Keratinocyte (primary cell): ENCODE data around the gene LENG8.

ENCODE experiments used
- EZH2 ChIP-seq: IDR thresholded peaks from one replicate; pipeline ENCODE4 v1.6.1; 2012; ENCODE audit warnings: inconsistent platforms, mild to moderate bottlenecking, low read length, moderate library complexity
- TF ChIP-seq, protein P1 (sequence below), 3 experiments: IDR thresholded peaks in 1 of 3; conservative IDR thresholded peaks in 1 of 3; optimal IDR thresholded peaks in 1 of 3; 2 replicates in 2 of 3; 3 replicates in 1 of 3; pipeline versions ENCODE3 to v1.5.1; 2011; ENCODE audit warnings: low read length in 3 of 3, mild to moderate bottlenecking in 3 of 3, moderate library complexity in 2 of 3, control low read depth in 1 of 3, inconsistent platforms in 1 of 3; ENCODE audit not compliant: insufficient read depth in 2 of 3; ENCODE audit errors: extremely low read depth in 1 of 3

DNA sequence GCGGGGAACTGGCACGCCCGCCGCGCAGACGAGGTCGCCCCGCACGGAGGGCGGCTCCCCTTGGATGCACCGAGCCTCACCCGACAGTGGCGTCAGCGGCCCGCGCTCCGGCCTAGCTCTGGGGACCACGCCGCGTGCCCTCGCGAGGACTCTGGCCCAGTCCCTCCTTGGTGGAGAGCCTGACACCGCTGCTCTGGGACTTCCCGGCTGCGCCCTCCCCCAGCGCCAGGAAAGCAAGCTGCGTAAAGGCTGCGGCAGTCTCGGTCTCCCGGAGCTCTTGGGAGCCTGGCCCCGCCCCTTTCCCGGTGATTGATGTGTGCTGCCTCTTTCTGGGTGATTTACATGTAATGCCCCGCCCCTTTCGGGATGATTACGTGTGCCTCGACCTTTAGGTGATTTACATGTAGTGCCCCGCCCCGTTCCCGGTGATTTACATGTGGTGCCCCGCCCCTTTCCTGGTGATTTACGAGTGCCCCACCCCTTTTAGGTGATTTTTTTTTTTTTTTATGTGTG lies 14.6 kb downstream of the LENG8 start, which contains the start of gene LENG9:
- TF ChIP-seq, protein P1, sequence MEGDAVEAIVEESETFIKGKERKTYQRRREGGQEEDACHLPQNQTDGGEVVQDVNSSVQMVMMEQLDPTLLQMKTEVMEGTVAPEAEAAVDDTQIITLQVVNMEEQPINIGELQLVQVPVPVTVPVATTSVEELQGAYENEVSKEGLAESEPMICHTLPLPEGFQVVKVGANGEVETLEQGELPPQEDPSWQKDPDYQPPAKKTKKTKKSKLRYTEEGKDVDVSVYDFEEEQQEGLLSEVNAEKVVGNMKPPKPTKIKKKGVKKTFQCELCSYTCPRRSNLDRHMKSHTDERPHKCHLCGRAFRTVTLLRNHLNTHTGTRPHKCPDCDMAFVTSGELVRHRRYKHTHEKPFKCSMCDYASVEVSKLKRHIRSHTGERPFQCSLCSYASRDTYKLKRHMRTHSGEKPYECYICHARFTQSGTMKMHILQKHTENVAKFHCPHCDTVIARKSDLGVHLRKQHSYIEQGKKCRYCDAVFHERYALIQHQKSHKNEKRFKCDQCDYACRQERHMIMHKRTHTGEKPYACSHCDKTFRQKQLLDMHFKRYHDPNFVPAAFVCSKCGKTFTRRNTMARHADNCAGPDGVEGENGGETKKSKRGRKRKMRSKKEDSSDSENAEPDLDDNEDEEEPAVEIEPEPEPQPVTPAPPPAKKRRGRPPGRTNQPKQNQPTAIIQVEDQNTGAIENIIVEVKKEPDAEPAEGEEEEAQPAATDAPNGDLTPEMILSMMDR (optimal IDR thresholded peaks at IDR 0.05 in 1 of 3, IDR thresholded peaks at IDR 0.05 in 1 of 3, conservative IDR thresholded peaks at IDR 0.05 in 1 of 3; ENCODE audit: extremely low read depth in 1 of 3, insufficient read depth in 2 of 3, low read length in 3 of 3) = no peak
- TF ChIP-seq EZH2 = no peak
